Astrocyte of the cerebellum (primary cell): ENCODE results near the gene ERBIN.

ENCODE experiments used
- DNase-seq: peaks from one replicate; pipeline ENCODE4 v3.0.0-alpha.2; 2011; ENCODE audit warnings: low read depth
- H3K4me3 ChIP-seq: 2 replicates; pipeline ENCODE4 v1.5.1; 2011; ENCODE audit warnings: mild to moderate bottlenecking, low read depth, low read length, moderate library complexity
- in situ Hi-C: cut with HindIII; loops from 2 replicates; pipeline ENCODE4 v1.10.0; 2017; ENCODE audit warnings: low sequenced_read_pairs
- TF ChIP-seq, protein P1 (sequence below): IDR thresholded peaks from 2 replicates; pipeline ENCODE4 v1.5.1; 2012; ENCODE audit warnings: low read length, low read depth, moderate library complexity, mild to moderate bottlenecking; ENCODE audit errors: missing control alignments

Gene ERBIN

DNA sequence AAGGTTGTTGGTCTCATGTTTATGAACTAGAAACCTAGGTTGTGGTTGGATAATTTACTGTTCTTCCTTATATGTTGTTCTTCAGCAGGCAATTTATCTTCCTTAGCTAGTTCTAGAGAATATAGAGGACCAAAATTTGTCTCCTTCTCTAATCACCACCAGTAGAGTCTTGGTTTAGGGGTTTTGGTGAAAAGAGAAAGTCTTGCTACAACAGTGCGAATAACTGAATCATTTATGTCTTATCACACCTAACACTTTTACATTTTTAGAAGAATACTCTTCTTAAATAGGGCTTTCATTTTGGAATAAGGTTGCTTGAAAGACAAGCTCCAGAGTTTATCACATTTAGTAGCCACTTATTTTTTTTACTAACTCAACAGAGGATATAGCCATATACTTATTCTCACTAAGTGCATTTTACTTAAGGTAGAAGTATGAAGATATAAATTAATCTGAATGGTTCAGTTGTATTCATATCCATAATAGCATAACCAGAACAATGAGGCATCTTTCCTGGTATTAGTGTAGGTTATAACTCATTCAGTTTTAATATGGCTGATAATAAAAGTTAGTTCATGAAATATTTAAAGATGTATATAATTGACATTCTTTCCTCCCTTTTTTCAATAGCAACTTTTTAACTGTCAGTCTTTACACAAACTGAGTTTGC, 67.9 kb downstream of the ERBIN start:
- no peak for DNase-seq
- in situ Hi-C loops, result no loop called here
- H3K4me3 ChIP-seq, result no peak overlapping the region
- TF ChIP-seq, protein P1, sequence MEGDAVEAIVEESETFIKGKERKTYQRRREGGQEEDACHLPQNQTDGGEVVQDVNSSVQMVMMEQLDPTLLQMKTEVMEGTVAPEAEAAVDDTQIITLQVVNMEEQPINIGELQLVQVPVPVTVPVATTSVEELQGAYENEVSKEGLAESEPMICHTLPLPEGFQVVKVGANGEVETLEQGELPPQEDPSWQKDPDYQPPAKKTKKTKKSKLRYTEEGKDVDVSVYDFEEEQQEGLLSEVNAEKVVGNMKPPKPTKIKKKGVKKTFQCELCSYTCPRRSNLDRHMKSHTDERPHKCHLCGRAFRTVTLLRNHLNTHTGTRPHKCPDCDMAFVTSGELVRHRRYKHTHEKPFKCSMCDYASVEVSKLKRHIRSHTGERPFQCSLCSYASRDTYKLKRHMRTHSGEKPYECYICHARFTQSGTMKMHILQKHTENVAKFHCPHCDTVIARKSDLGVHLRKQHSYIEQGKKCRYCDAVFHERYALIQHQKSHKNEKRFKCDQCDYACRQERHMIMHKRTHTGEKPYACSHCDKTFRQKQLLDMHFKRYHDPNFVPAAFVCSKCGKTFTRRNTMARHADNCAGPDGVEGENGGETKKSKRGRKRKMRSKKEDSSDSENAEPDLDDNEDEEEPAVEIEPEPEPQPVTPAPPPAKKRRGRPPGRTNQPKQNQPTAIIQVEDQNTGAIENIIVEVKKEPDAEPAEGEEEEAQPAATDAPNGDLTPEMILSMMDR, result no peak

GRCh38 chr5:65999061-65999723, 72.8 kb downstream of the ERBIN start:
- in situ Hi-C loops, result no loop called here
- TF ChIP-seq, protein P1, result no peak
- DNase-seq, result no peak
- no peak overlapping the region for H3K4me3 ChIP-seq

GRCh38 chr5:66001952-66002351, 75.6 kb downstream of the ERBIN start:
- no peak overlapping the region for H3K4me3 ChIP-seq
- TF ChIP-seq, protein P1, result no peak
- in situ Hi-C loops, result no loop called here
- DNase-seq, result no peak

DNA sequence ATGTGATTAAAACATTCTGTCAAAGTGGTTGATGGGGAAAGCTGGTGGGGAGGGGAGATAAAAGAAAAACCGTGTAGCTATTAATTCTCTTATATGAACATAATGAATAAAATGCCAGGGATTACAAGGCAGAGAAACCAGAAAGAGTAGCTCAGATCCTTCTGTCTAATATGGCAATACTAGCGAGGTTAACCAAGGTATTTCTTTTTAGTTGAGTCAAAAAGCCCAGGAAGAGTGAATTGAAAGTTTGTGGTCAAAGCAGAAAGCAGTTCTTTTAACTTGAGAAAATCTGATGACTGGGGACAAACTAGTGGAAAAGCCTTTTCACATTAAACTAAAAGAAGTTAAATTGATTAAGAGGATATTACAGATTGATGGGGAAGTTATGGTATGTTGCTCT, 76.0 kb downstream of the ERBIN start:
- DNase-seq, result no peak

DNA sequence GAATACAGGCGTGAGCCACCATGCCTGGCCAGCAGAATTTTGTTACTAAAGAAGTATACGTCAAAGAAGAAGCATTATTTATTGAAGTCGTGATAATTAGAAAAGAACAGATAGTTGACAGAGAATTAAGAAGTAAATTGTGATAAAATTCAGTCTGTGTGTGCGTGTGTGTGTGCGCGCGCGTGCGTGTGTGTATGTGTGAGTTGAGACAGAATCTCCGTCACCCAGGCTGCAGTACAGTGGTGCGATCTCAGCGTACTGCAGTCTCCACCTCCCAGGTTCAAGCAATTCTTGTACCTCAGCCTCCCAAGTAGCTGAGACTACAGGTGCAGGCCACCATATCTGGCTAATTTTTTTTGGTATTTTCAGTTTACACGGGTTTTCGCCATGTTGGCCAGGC, 77.8 kb downstream of the ERBIN start:
- TF ChIP-seq, protein P1, result no peak
- DNase-seq, result no peak
- in situ Hi-C loops, result no loop called here
- no peak overlapping the region for H3K4me3 ChIP-seq

More for the DNA sequence above, 76.0 kb downstream of the ERBIN start:
- in situ Hi-C loops, result no loop called here
- TF ChIP-seq, protein P1, result no peak
- H3K4me3 ChIP-seq, result no peak overlapping the region

DNA sequence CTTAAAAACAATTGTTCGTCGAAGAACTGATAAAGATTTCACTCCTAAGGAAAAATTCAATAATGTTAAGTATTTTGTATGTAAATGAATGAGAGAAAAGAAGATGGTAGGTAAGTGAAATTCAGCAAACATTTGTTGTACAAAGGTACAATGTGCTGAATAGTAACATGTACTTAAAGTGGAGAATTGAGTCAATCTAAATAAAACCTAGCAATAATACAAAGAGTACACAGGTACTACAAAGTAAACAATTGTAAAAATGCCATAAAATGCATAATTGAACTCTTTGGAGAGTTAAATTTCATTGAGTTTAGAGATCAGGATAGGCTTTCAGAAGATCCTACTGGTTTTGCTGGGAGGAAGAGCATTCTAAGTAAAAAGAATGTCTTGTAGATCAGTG, 82.9 kb downstream of the ERBIN start:
- TF ChIP-seq, protein P1, result no peak
- in situ Hi-C loops, result no loop called here
- no peak for DNase-seq
- no peak overlapping the region for H3K4me3 ChIP-seq
